Inflammatory macrophage treated with lipopolysaccharide for 4 hours (primary cell): ENCODE results near the gene MAPK4.
A peak's percentile ranks its signal among the peaks of the same experiment; 100 is the strongest.

Experiments
- DNase-seq: peaks from one replicate; pipeline ENCODE4 v3.0.0-alpha.2; 2020

MAPK4 gene

DNA sequence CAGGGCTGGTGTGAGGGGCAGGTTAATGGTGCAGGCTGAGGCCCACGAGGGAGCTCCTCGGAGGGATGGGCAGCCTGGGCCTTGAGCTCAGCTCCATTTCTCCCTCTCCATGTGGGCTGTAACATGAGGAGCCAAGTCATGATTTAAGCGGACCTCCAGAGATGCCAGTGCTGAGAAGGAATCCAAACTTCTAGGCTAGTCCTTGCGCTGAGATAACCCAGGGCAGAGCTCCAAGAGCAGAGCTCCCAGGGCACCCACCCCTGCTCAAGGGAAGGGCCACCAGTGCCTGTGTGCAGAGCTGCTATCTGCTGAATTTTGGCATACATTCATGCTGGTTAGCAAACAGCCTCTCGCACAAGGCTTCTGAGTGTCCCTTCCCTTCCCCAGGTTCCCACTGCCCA, 164.9 kb downstream of the MAPK4 start:
- DNase-seq: no peak

DNA sequence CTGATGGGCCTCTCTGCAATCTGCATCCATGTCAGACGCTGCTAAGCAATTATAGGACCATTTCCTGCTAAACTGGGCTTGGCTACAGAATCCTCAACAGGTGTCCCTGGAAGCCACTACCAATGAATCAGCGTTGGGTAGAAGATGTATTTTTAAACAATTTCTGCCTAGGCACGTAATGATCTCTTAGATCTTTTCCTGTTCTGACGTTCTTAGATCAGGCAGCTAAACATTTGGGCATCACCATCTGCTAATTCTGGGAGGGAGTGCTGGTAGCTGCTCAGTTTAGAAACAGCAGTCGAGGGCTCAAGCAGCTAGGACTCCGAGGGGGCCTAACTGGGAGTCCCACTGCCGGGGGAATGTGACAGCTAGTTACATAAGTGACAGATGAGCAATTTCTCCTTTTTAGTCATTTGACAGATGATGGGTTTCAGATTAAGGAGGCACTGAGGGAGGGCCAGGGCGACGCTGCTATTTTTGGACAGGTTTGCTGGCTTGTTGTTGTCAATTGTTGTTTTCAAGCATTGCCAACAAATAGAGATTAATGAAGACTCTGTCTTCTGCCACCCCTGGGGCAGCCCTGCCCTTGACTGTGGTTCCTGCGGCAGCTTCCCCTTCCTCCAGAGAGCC, 167.2 kb downstream of the MAPK4 start:
- DNase-seq: no peak

DNA sequence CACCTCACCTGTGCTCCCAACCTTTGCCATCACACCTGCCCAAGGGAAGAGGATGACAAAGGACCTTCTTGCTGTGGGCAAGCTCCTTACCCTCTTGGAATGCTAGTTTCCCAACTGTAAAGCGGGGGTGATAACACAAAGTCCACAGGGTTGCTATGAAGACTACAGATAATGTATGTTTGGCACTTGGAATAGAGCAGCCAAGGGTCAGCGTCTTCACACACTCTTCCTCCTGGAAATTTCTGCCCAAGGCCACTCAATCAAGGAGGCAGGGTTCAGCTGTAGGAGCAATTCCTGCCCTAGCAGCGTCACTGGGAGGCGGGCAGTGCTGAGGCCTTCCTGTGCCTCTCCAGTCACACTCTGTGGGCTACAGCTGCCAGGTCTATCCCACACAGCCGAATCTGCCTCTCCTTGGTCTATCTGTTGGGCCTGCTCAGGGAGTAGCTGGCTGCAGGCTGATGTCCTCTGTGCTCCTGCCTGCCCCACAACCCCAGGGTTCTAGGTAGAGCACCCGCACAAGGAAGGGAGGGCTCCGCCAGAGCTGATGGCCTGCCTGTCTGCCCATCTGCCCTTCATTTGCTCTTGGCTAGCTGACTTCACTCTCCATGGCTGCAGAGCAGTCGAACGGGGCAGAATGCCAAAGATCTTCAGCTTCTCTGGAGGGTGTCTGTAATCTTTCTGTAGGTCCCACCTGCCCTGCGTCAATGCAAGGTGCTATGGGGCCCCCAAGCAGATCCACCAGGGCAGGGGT, 168.0 kb downstream of the MAPK4 start:
- no peak for DNase-seq

DNA sequence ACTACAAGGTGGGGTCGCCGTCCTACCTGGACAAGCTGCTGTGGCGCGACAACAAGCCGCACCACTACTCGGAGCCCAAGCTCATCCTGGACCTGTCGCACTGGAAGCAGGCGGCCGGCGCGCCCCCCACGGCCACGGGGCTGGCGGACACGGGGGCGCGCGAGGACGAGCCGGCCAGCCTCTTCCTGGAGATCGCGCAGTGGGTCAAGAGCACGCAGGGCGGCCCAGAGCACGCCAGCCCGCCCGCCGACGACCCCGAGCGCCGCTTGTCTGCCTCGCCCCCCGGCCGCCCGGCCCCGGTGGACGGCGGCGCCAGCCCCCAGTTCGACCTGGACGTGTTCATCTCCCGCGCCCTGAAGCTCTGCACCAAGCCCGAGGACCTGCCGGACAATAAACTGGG, 169.5 kb downstream of the MAPK4 start:
- DNase-seq: no peak

DNA sequence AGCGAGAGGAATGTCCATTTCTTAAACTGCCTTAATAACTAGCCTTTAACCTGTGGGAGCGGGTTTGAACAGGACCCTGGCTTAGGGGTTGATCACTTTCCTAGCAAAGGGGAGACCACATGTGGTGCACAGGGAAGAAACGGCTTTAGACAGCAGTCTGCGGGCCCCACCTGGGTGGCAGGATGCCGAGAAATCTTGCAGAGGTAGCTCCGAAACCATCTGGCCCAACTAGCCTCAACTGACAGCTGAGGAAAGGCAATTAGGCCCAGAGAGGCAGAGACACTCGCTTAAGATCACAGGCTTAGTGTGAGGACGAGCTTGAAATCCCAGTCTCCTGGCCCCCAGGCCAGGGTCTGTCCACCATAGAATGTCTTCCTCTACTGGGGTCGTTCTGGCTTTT, 170.1 kb downstream of the MAPK4 start:
- no peak for DNase-seq

DNA sequence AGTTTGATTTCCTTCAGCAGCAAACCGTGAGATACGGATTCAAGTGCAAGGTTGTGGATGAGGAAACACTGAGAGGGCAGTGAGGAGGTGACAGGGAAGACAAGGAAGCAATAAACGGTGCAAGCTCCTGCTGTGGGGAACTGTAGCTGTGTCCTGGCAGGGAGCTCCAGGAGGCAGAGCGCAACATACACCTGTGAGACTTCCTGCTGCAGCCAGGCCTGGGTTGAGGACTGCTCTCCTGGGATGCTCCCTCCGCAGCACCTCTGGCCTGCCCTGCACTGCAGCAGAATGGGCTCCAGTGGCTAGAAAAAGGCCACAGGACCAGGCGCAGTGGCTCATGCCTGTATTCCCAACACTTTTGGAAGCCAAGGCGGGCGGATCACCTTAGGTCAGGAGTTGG, 174.5 kb downstream of the MAPK4 start:
- no peak for DNase-seq

DNA sequence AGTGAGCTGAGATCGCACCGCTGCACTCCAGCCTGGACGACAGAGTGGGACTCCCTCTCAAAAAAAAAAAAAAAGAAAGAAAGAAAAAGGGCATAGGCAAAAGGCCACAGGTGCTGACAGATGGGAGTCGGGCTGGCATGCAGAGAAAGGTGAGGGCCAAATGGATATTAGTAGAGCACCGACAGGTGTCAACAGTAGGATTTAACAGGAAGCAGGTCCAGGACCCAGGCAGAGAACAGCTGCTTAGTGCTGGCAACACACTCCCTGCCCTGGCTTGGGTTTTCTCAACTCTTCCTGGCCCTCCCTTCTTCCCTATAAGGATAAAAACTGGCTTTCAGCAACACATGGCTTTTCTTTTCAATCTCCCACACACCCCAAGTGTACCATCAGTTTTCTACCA, 175.0 kb downstream of the MAPK4 start:
- no peak for DNase-seq

DNA sequence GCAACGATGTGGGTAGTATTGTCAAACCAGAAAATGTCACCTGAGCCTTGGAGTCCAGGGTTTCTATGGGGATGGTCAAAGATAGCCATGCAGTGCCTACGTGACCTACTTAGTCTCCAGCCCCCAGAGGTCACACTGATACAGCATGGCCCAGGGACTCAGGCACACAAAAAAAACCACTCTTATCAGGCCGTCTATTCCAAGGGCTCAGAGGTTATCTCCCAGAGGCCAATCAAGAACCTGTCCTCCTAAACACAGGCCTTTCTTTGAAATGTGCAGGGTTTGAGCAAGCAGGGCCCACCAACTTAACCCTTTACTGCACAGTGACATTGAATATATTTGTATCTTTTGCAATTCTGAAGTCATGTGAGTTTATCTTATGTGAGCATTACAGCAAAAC, 177.2 kb downstream of the MAPK4 start:
- DNase-seq: no peak

DNA sequence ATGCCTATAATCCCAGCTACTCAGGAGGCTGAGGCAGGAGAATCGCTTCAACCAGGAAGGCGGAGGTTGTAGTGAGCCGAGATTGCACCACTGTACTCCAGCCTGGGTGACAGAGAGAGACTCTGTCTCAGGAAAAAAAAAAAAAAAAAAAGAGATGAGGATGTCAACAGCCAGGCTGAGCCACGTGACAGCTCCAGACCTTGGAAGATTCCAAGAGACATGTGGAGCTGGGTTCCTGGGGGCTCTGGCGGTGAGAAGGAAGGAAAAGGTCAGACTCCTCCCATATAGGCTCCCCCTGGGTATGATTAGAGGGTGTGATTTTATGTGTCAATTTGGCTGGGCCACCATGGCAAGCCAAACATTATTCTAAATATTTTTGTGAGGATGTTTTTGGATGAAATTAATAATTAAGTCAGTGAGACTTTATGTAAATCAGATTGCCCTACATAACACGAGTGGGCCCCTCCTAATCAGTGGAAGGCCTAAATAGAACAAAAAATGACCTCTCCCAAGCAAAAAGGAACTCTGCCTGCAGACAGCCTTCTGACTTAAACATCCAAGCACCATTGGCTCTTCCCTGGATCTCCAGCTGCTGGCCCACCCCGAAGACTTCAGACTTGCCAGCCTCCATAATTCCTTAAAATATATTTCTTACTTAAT, 178.3 kb downstream of the MAPK4 start:
- DNase-seq: no peak

DNA sequence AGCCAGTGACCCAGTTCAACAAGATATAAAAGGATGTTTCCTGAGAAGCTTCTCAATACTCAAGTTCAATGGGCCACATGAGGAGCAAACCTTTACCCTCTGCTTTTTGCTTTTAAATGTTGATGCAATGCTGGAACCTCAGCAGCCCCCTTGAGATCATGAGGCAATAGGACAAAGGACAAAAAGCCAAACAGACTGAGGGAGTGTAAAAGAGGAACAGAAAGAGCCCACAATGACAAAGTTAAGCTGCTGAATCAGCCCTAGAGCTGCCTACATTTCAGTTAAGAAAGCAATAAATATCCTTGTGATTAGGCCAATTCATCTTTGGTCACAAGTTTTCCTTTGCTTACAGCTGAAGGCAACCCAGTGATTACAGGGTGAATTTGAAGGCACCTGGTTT, 183.1 kb downstream of the MAPK4 start:
- DNase-seq: peak; percentile 56

GRCh38 chr18:50744253-50744652, 184.4 kb downstream of the MAPK4 start:
- no peak for DNase-seq

- no peak for DNase-seq
Observed at GRCh38 chr18:50745945-50746344, 186.1 kb downstream of the MAPK4 start.

GRCh38 chr18:50747849-50748242, 188.0 kb downstream of the MAPK4 start:
- no peak for DNase-seq

DNA sequence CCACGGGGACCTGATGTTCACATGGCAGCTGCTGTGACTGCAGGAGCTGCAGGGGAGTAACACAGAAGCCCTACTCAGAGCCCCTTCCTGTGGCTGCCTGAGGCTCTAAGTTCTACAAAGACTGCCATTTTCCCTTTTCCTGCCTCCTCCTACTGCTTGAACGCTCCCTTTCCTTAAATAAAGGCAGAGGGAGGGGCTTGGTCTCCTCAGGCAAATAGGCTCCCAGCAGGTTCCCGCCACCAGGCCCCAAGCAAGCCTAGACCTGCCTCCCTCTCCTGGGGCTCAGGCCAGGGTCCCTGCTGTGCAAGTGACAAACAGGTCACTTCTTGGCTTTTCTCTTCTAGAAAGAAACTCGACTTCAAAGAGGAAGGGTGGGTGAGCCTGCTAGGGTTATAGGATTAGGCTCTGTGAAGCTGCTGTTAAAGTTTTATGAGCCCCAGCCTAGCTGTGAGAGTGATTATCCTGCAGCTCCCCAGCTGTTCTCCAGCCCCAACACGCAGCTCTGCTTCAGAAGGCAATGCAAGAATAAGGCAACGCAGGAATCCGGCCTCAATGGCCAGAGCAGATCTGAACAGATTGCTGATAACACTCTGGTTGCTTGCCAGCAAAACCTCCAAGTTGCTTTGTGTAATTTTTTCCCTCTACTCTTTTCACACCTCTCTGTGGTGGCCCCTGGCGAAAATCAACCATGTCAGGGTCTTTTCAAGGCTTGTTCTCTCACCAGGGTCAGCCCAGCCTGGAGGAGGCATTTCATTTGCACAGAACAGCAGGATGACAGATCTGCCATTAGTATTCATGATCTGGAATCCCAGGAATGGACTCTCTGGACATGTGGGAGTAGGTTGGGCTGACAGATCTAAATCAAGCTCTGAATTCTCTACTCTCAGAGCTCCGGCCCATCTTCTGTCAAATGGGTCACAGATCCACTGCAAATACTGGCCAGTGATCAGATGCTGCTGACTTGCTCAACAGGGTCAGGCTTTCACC, 188.6 kb downstream of the MAPK4 start:
- DNase-seq: no peak

- no peak for DNase-seq
Observed at GRCh38 chr18:50749421-50749820, 189.5 kb downstream of the MAPK4 start.

- no peak for DNase-seq
Observed at GRCh38 chr18:50749945-50750344, 190.1 kb downstream of the MAPK4 start.

GRCh38 chr18:50750546-50750945, 190.7 kb downstream of the MAPK4 start:
- no peak for DNase-seq

- DNase-seq: no peak
Observed at GRCh38 chr18:50751490-50751889, 191.6 kb downstream of the MAPK4 start.

DNA sequence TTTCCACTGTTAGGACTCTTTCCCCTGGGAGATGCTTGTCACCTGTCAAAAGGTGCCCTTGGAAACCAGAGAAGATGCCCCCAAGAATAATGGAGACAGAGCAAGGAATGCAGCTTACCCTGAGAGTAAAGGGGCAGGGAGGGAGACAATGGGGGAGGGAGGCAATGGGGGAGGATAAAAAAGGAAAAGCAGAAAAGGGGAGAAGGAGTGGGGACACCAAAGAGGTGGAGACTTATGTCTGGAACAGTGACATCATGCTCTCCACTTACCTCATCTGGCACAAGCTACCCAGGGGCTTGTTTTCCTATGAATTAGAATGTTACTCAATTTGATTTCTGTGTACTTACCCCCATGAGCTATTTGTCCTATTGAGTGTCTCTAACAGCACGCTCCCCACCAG, 192.1 kb downstream of the MAPK4 start:
- no peak for DNase-seq

- DNase-seq: no peak
Observed at GRCh38 chr18:50753311-50753710, 193.4 kb downstream of the MAPK4 start.

DNA sequence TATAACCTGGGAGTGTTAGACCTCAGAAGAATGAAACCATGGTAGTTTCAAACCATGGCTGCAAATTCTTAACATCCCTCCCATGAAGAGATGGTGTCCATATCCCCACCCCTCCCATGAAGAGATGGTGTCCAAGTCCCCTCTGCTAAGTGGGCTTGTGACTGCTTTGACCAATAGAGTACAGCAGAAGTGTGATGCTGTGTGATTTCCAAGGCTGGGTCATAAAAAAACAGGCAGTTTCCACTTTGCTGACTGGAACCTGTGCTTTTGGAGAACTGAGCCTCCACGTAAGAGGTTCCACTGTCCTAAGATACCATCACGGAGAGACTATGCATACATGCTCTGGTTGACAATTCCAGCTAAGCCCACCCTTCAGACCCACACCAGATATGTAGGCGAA, 194.4 kb downstream of the MAPK4 start:
- DNase-seq: no peak

DNA sequence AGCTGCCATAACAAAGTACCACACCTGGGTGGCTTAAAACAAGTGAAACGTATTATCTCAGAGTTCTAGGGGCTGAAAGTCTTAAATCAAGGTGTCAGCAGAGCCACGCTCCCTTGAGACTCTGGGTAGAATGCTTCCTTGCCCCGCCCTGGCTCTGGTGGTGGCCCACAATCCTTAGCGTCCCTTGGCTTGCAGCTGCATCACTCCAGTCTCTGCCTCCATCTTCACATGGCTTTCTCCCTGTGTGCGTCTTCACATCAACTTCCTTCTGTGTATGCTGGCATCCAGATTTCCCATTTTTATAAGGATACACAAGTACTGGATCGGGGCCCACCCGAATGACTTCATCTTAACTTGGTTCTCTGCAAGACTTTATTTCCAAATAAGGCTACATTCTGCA, 197.5 kb downstream of the MAPK4 start:
- no peak for DNase-seq

DNA sequence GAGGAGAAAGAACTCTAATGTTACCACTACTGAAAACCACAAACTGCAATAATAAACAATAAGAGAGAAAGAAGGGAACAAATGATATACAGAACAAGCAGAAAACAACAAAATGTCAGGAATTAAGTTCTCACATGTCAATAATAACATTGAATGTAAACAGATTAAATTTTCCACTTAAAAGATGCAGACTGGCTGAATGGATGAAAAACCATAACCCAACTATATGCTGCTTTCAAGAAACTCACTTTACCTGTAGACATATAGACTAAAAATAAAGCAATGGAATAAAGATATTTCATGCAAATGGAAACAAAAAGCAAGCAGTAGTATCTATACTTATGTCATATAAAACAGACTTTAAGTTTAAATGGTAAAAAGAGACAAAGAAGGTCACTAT, 209.6 kb downstream of the MAPK4 start:
- no peak for DNase-seq
